HT1080 (cell line): ENCODE data around the gene METTL23. TPM values are rescaled to one million over a fixed set of nuclear protein-coding genes. Genes with fewer than 3 reads are reported as not detected.

ENCODE experiments used
- DNase-seq: peaks from one replicate; pipeline ENCODE4 v3.0.0-alpha.2; 2015; ENCODE audit warnings: low read depth
- small RNA-seq: library from RNA; depleted of rRNA; stranded (forward); fragments of <200 nt; gene quantifications from one replicate; pipeline ENCODE3, GENCODE V24; 2014
- total RNA-seq: library from RNA; depleted of rRNA; stranded (reverse); fragments of >200 nt; shearing (Covaris generic); gene quantifications from 2 replicates; pipeline ENCODE4 v1.2.3, GENCODE V29; 2014; rRNA removed

The METTL23 gene
- total RNA-seq, 1 experiment from 2014 or later = 43.8 TPM

DNA sequence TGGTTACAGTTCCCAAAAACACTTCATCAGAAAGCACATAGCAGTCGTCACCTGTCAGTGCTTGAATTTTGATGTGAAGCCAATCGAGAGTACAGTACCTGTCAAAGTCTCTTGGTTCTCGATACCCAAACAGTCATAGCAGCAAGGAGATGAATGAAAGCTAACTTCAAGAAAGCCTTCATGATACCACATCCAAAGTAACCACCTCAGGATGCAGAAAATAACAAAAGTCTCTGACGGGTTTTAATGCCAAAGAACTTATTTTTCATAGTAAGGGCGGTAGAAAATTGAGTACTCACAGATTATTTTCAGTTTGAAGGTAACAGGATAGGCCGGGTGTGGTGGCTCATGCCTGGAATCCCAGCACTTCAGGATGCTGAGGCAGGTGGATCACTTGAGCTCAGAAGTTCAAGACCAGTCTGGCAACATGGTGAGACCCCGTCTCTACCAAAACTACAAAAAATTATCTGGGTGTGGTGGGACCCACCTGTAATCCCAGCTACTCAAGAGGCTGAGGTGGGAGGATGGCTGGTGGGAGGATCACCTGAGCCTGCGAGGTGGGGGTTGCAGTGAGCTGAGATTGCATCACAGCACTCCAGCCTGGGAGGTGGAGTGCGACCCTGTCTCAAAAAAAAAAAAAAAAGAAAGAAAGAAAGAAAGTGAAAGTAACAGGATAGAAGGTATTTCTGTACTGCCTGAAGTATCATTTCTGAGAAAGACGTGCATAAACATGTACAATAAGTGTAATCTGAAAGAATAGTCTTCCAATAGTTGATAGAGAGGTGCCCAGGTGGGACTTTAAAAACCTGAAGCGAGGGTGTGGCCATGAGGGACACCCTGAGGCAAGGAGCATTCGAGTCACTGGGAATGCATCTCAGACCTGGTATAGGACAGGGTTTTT lies 26.7 kb downstream of the METTL23 start:
- DNase-seq = no peak

DNA sequence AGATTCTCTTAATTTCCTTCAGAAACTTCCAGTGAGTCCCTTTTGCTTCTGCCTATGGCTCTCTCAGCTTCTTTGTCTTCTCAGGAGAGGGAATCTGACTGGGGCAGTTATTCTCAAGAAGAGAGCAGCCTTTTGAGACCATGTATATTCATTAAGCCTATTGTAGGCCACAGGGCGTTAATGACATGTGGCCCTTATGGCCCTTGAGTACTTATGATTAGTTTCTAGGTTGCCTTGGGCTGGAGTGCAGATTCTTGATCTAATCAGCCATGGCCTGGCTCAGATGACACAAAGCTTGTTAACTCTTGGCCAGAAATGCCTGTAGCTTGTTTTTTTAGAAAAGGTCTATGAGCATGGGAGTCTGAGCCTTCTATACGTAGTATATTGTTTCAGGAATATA lies 28.6 kb downstream of the METTL23 start:
- no peak for DNase-seq

DNA sequence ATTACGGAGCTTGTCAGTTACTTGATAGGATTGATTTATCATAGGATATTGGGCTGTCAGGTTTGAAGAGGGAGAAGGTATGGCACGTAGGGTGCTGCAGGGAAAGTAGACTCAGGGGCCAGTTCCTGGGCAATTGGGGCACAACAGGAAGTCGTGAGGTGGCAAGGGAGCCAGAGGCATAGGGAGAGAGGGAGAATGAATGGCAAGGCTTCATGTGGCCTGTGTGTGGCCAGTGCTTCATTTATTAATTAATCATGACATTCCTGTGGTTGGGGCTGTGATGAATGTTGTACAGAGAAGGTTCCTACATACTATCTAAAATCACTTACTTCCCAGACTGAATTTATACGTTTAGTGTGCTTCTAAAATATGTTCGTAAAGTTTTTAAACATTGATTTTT lies 30.6 kb downstream of the METTL23 start:
- DNase-seq = no peak

DNA sequence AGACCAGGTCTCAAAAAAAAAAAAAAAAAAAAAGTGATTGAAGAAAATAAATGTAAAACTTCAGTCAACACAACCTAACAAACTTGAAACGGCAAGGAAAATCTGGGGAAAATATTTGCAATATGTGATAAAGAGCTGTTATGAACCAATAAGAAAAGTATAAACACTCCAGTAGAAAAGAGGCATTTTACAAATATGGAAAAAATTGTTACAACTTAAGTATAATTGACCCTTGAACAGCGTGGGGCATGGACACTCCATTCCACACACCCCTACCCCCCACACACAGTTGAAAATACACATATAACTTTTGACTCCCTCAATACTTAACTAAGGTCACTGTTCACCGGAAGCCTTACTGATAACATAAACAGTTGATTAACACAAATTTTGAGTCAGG lies 31.9 kb downstream of the METTL23 start:
- DNase-seq = no peak

DNA sequence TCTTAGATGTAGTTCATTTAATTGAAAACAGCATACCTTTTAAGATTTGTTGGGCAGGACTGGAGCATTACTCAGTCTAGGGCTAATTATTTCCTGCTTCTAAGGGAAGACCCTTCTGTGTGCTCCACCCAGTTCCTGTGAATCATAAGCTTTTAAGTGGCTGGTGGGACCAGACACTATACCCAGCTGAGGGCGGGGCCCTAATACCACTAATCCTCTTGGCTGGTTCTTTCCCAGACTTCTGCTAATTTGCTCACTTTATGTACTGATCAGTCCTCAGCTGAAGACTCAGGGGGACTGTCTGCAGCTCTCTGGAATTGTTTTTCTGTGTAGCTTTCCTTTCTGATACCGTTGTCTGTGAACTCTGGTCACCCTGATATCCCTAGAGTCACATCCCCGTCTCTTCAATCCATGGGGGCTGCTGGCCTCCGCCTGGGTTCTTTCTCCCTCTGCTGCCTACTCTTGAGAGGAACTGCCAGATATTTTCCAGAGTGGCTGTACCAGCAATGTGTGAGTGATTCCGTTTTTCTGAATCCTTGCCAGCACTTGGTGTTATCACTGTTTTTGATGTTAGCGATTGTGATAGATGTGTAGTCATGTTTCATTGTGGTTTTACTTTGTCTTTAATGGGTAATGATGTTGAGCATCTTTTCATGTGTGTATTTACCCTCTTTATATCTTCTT lies 46.3 kb downstream of the METTL23 start:
- DNase-seq = peak; percentile 92

DNA sequence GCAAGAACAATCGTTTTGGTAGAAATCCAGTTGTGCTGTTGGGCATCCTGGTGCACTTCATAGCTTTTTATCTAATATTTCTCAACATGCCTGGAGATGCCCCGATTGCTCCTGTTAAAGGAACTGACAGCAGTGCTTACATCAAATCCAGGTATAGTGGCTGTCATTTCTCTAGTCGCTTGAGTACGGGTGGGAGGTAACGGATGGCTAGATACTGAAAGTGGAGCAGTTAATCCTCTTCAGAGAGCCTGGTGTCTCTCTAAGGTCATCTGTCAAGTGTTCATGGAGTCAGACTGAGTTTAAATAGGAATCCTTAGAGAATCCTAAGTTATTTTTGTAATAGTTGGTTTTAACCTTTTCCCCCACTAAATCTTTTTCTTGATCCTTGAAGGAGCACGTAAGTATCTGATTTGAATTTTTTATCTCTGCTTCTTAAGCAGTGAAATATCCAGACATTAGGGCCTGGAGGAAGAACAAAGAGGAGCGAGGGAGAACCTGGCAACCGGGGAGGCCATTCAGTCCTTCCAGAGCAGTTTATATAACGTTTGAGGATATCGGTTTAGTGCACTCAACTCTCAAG lies 48.5 kb downstream of the METTL23 start:
- DNase-seq = no peak

DNA sequence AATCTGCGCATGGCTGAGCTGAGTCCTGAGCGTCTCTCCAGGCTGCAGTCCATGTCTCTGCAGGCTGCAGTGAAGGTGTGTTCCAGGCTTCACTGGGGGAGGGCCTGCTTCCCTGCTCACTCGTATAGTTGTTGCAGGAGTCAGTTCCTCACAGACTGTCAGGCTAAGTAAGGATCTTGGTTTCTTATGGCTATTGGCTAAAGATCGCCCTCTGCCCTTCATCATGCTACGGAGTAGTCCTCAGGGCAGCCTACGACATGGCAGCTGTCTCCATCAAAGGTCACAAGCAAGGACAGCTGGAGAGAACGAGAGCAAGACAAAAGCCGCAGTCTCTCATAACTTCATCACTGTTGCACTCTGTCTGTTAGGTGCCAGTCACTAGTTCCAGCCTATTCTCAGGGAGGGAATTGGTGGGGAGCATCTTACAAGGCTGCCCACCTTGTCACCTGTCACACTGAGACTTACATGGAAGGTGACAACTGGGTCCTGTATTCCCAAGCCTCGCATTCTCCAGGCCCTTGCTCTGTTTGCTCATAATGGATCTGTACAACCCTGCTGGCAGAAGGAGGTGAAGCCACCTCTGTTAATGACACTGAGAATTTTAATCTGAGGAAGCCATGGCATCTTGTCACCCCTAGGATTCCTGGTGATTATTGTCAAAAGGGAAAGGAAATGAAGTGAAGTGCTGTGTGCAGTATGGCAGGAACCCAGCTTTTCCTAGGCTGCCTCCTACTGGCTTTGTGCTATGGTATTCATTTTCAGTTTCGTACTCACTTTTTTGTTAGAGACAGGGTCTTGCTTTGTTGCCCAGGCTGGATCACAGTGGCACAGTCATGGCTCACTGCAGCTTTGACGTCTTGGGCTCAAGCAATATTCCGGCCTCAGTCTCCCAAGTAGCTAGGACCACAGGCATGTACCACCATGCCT lies 54.7 kb downstream of the METTL23 start:
- DNase-seq = no peak

DNA sequence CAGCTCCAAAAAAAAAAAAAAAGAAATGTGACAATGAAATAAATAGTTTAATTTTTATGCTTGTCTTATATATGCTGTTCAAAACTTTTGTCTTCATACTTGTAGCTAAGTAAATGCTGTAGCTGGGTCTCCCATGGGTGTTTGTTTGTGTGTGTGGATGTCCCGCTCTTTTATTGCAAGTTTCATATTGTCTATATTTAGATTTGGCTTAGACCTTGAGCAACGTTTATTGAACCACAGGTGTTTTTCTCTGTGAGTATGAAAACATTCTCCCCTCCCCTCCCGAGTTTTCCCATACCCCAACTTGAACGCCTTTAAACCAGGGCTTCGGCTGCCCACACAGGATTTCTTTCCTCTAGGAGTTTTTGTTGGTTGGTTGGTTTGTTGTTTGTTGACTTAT lies 56.5 kb downstream of the METTL23 start:
- DNase-seq = no peak

Small RNA genes lying within 50 kb of the gene (small RNA-seq; reads per million reads assigned to genes)
- gene AC005837.3 = not detected
- gene RF02271 = not detected
- not detected for gene RNU6-97P
- gene RNY4P36 = not detected

Other genes with a start within 250 kb of the METTL23 start
- gene RHBDF2, start 225.4 kb upstream of the METTL23 start, total RNA-seq = 22.8 and 25.2 TPM in 2 replicates
- 0.14 and 0.37 TPM in 2 replicates for gene CYGB, start 189.1 kb upstream of the METTL23 start, total RNA-seq
- 1.5 TPM in 1 of 2 replicates, not detected in the other for gene PRCD, start 186.8 kb upstream of the METTL23 start, total RNA-seq
- gene ST6GALNAC2, start 141.0 kb upstream of the METTL23 start, total RNA-seq = not detected in 2 replicates
- not detected in 2 replicates for gene ST6GALNAC1, start 83.1 kb upstream of the METTL23 start, total RNA-seq
- 77.4 and 105 TPM in 2 replicates for gene MXRA7, start 15.9 kb upstream of the METTL23 start, total RNA-seq
- gene JMJD6, start 233 bp upstream of the METTL23 start, total RNA-seq = 27.9 and 30.8 TPM in 2 replicates
- 971 and 1,300 TPM in 2 replicates for gene SRSF2, start 10.5 kb downstream of the METTL23 start, total RNA-seq
- 14.6 and 20.0 TPM in 2 replicates for gene MFSD11, start 11.3 kb downstream of the METTL23 start, total RNA-seq
- 13.1 and 20.0 TPM in 2 replicates for gene MGAT5B, start 141.6 kb downstream of the METTL23 start, total RNA-seq